ENCODE measurements around the gene FXYD5.

FXYD5 gene

GRCh38 chr19:35211545-35212230, 57.2 kb downstream of the FXYD5 start:
- Histone ChIP-seq H3K9me3 (ENCODE audit: insufficient read depth, low read depth, low read length) (no peaks in the 10 kb centered on the region), H2AFZ (ENCODE audit: low read length) (no peak overlapping the region), H3K9me2 (replicated peaks; ENCODE audit: low read depth, low read length) (no peaks in the 10 kb centered on the region), H3K9ac (ENCODE audit: low read depth, low read length, poor library complexity, severe bottlenecking) (no peak overlapping the region), H3F3A (ENCODE audit: low read depth) (peaks cover 7% of the 10 kb centered on the region; the same call in 1 of the 2 replicates), H3K4me2 (ENCODE audit: low read depth, low read length, poor library complexity, severe bottlenecking) (peak overlapping the region; percentile 62), H3K4me3 (ENCODE audit: low read length, poor library complexity, severe bottlenecking) (peak overlapping the region; percentile 28), H4K20me1 (ENCODE audit: insufficient read depth, low read length, poor library complexity, severe bottlenecking) (no peaks in the 10 kb centered on the region), H3K27me3 (ENCODE audit: insufficient read depth, low read length, poor library complexity, severe bottlenecking) (no peaks in the 10 kb centered on the region), H3K36me3 (ENCODE audit: insufficient read depth, low read length) (no peaks in the 10 kb centered on the region), H3K4me1 (ENCODE audit: insufficient read depth, low read length, poor library complexity, severe bottlenecking) (peaks cover 32% of the 10 kb centered on the region), H3K79me2 (ENCODE audit: insufficient read depth, low read length) (no peaks in the 10 kb centered on the region)
- TF ChIP-seq EZH2phosphoT487 (IDR thresholded peaks at IDR 0.05; ENCODE audit: borderline replicate concordance) (peak; percentile 64; the same call in 1 of the 2 replicates), CTCF (conservative IDR thresholded peaks at IDR 0.05; ENCODE audit: low read length) (peak; percentile 50)

DNA sequence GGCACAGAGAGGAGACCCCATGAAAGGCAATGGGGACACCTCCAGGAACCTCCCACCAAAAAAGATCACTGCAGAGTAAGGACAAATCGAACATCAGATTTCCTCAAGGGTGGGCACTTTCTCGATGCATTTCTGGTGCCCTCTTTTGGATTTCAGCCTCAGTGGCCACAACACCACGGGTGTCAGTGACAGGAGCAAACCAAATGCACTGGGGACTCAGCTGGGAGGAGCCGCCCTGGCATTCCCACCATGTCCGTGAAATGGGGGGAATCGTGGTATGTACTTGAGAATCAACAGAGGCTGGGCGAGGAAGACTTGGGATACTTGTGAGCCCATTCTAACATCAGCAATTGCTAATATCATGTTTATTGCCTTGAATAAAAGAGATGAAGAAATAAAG, 57.7 kb downstream of the FXYD5 start:
- no peak overlapping the region for H3K9ac ChIP-seq (ENCODE audit: low read depth, low read length, poor library complexity, severe bottlenecking)
- H4K20me1 ChIP-seq (ENCODE audit: insufficient read depth, low read length, poor library complexity, severe bottlenecking): no peaks in the 10 kb centered on the region
- H3K9me2 ChIP-seq (replicated peaks; ENCODE audit: low read depth, low read length): no peaks in the 10 kb centered on the region
- no peak overlapping the region for H2AFZ ChIP-seq (ENCODE audit: low read length)
- H3K4me2 ChIP-seq (ENCODE audit: low read depth, low read length, poor library complexity, severe bottlenecking): peak overlapping the region; percentile 62
- peak overlapping the region; percentile 28 for H3K4me3 ChIP-seq (ENCODE audit: low read length, poor library complexity, severe bottlenecking)
- H3K9me3 ChIP-seq (ENCODE audit: insufficient read depth, low read depth, low read length): no peaks in the 10 kb centered on the region
- peaks cover 29% of the 10 kb centered on the region for H3K4me1 ChIP-seq (ENCODE audit: insufficient read depth, low read length, poor library complexity, severe bottlenecking)
- no peak for TF ChIP-seq EZH2phosphoT487 (IDR thresholded peaks at IDR 0.05; ENCODE audit: borderline replicate concordance)
- no peak for TF ChIP-seq CTCF (conservative IDR thresholded peaks at IDR 0.05; ENCODE audit: low read length)
- H3K79me2 ChIP-seq (ENCODE audit: insufficient read depth, low read length): no peaks in the 10 kb centered on the region
- peaks cover 7% of the 10 kb centered on the region; the same call in 1 of the 2 replicates for H3F3A ChIP-seq (ENCODE audit: low read depth)
- H3K36me3 ChIP-seq (ENCODE audit: insufficient read depth, low read length): no peaks in the 10 kb centered on the region
- no peaks in the 10 kb centered on the region for H3K27me3 ChIP-seq (ENCODE audit: insufficient read depth, low read length, poor library complexity, severe bottlenecking)

DNA sequence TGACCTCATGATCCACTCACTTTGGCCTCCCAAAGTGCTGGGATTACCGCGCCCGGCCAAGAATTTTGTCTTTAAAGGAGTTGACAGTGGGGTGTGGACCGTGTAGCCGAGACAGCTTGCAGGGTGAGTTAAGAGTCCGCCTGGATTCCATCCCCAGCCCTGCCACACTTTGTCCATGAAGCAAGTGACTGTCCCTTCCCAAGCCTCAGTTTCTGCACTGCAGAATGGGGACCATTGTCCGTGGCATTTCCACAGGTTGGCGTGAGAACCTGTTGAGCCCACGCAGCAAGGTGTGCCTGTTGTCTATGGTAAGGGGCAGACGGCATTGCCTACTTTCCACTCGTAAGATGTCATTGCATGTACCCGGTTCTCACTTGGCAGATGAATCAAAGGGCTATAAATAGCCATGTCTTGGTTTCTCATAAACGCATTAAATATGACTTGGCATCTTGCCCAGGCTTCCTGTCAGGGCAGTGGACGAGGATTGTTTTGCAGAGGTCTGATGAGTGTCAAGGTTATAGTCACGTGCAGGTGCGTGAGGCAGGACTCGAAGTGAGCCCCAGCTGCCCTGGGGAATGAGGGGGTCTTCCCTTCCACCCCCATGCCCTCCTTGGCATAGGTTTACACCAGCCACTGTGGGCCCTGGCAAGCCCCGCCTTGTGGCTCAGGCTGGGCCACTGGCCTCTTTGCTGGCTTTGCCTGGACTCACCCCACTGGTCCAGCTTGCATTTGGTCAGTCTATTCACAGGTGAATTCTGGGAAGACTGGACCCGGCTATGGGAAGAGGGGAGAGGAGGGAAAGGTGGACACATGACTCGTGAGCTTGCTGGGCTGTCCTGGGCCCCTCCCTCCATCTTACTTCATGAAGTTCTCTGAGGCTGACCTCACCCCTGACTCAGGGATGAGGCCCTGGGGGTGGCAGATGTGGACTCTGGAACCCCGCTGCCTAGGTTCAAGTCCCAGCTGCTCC, 59.4 kb downstream of the FXYD5 start:
- TF ChIP-seq CTCF (conservative IDR thresholded peaks at IDR 0.05; ENCODE audit: low read length) (no peak), EZH2phosphoT487 (IDR thresholded peaks at IDR 0.05; ENCODE audit: borderline replicate concordance) (no peak)
- peaks cover 29% of the 10 kb centered on the region for H3K4me1 ChIP-seq (ENCODE audit: insufficient read depth, low read length, poor library complexity, severe bottlenecking)
- H3K9me2 ChIP-seq (replicated peaks; ENCODE audit: low read depth, low read length): no peaks in the 10 kb centered on the region
- H4K20me1 ChIP-seq (ENCODE audit: insufficient read depth, low read length, poor library complexity, severe bottlenecking): no peaks in the 10 kb centered on the region
- peaks cover 3% of the 10 kb centered on the region; the same call in 1 of the 2 replicates for H3F3A ChIP-seq (ENCODE audit: low read depth)
- no peaks in the 10 kb centered on the region for H3K27me3 ChIP-seq (ENCODE audit: insufficient read depth, low read length, poor library complexity, severe bottlenecking)
- no peaks in the 10 kb centered on the region for H3K9me3 ChIP-seq (ENCODE audit: insufficient read depth, low read depth, low read length)
- no peaks in the 10 kb centered on the region for H3K79me2 ChIP-seq (ENCODE audit: insufficient read depth, low read length)
- peak overlapping the region; percentile 66 for H3K4me3 ChIP-seq (ENCODE audit: low read length, poor library complexity, severe bottlenecking)
- no peaks in the 10 kb centered on the region for H3K36me3 ChIP-seq (ENCODE audit: insufficient read depth, low read length)
- no peak overlapping the region for H2AFZ ChIP-seq (ENCODE audit: low read length)
- peak overlapping the region; percentile 83 for H3K4me2 ChIP-seq (ENCODE audit: low read depth, low read length, poor library complexity, severe bottlenecking)
- peak overlapping the region; percentile 23 for H3K9ac ChIP-seq (ENCODE audit: low read depth, low read length, poor library complexity, severe bottlenecking)

All from Loucy (cell line).